ENCODE data around the gene SLC22A12.

GRCh38 chr11:64542172-64543125 is 48.6 kb upstream of the SLC22A12 start:
- TF ChIP-seq, protein P1, sequence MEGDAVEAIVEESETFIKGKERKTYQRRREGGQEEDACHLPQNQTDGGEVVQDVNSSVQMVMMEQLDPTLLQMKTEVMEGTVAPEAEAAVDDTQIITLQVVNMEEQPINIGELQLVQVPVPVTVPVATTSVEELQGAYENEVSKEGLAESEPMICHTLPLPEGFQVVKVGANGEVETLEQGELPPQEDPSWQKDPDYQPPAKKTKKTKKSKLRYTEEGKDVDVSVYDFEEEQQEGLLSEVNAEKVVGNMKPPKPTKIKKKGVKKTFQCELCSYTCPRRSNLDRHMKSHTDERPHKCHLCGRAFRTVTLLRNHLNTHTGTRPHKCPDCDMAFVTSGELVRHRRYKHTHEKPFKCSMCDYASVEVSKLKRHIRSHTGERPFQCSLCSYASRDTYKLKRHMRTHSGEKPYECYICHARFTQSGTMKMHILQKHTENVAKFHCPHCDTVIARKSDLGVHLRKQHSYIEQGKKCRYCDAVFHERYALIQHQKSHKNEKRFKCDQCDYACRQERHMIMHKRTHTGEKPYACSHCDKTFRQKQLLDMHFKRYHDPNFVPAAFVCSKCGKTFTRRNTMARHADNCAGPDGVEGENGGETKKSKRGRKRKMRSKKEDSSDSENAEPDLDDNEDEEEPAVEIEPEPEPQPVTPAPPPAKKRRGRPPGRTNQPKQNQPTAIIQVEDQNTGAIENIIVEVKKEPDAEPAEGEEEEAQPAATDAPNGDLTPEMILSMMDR (IDR thresholded peaks at IDR 0.05; ENCODE audit: insufficient read depth, low read length, poor library complexity, severe bottlenecking), result no peak
- TF ChIP-seq EZH2phosphoT487 (conservative IDR thresholded peaks at IDR 0.05; ENCODE audit: low read length), result no peak

Data from SU-DHL-6 (cell line).